HepG2 (cell line): ENCODE measurements around the gene CYB5D1. TPM values are rescaled to one million over a fixed set of nuclear protein-coding genes. Genes with fewer than 3 reads are reported as not detected.

Source experiments
- ATAC-seq: fragments of 200-7000 bp; cut with Tn5 transposase; 3 replicates; pipeline ENCODE4 v1.9.1; 2020; ENCODE audit warnings: mild to moderate bottlenecking, moderate library complexity
- BruUV-seq: library from RNA; stranded (reverse); fragments of 400-500 nt; replicated peaks from 2 replicates; lab custom pipeline; 2021; lab: Mats Ljungman, UMichigan
- CTCF ChIA-PET: fragments of 300-600 bp; formaldehyde crosslinking; extraction: SDS; loops from one replicate; lab custom pipeline; 2021; ENCODE audit warnings: low total read pairs, inconsistent platforms, low intra/inter-chr PET ratio; lab: Yijun Ruan, JAX
- POLR2A ChIA-PET: fragments of 350-600 bp; sonication (Branson Sonifier 250); formaldehyde crosslinking; loops from one replicate; lab custom pipeline; 2020; ENCODE audit warnings: antibody characterized with exemption, inconsistent platforms; lab: Yijun Ruan, JAX
- DNase-seq: peaks from one replicate; pipeline ENCODE4 v3.0.0-alpha.2; 2015; ENCODE audit warnings: low spot score
- FAIRE-seq: peaks from 3 replicates; lab custom pipeline; 2011; peaks lifted over from hg19 to GRCh38; lab: Jason Lieb, UNC
- H2AFZ ChIP-seq: one replicate; pipeline ENCODE4 v1.6.1; 2011; ENCODE audit warnings: low read length, inconsistent platforms
- H3K27ac ChIP-seq: fragments of 300-600 bp; 3 replicates; pipeline ENCODE4 v1.8.0; 2011; ENCODE audit warnings: mixed run types, mild to moderate bottlenecking, mixed read lengths, low read length, inconsistent platforms; ENCODE audit not compliant: insufficient read depth; ENCODE audit errors: extremely low read length
- H3K27me3 ChIP-seq, 2 experiments: fragments of 200-600 bp in 1 of 2; 2 replicates in 1 of 2; 3 replicates in 1 of 2; pipeline versions ENCODE4 v1.6.0 to v1.8.0; 2011; ENCODE audit warnings: low read length in 2 of 2, mild to moderate bottlenecking in 2 of 2, moderate library complexity in 2 of 2, inconsistent platforms in 1 of 2; ENCODE audit not compliant: insufficient read depth in 2 of 2, control insufficient read depth in 1 of 2
- H3K36me3 ChIP-seq, 2 experiments: fragments of 200-600 bp in 1 of 2; replicated peaks in 1 of 2; 2 replicates in 1 of 2; 3 replicates in 1 of 2; pipeline versions ENCODE4 v1.5.1 to v1.8.0; 2011; ENCODE audit warnings: low read length in 2 of 2, inconsistent platforms in 1 of 2; ENCODE audit not compliant: insufficient read depth in 2 of 2, control insufficient read depth in 1 of 2
- H3K4me1 ChIP-seq: 2 replicates; pipeline ENCODE4 v1.5.1; 2012; ENCODE audit warnings: low read length, inconsistent platforms; ENCODE audit not compliant: insufficient read depth
- H3K4me2 ChIP-seq: 2 replicates; pipeline ENCODE4 v1.6.0; 2011; ENCODE audit warnings: low read depth, low read length, inconsistent platforms
- H3K4me3 ChIP-seq, 3 experiments: fragments of 200-600 bp in 1 of 3; sonication (generic), shearing (Covaris generic) in 1 of 3; replicated peaks in 1 of 3; 2 replicates each; pipeline ENCODE4 v1.5.1; 2011 to 2016; ENCODE audit warnings: low read length in 3 of 3, inconsistent platforms in 2 of 3, low read depth in 2 of 3, mild to moderate bottlenecking in 2 of 3, control low read depth in 1 of 3, mixed read lengths in 1 of 3; ENCODE audit not compliant: insufficient read depth in 1 of 3
- H3K79me2 ChIP-seq: one replicate; pipeline ENCODE4 v1.6.1; 2011; ENCODE audit warnings: low read length, inconsistent platforms; ENCODE audit not compliant: insufficient read depth
- H3K9ac ChIP-seq: 2 replicates; pipeline ENCODE4 v1.6.0; 2011; ENCODE audit warnings: mild to moderate bottlenecking, low read depth, low read length, inconsistent platforms; ENCODE audit not compliant: insufficient read depth
- H3K9me3 ChIP-seq: 2 replicates; pipeline ENCODE4 v1.5.1; 2012; ENCODE audit warnings: mild to moderate bottlenecking, low read length
- H4K20me1 ChIP-seq: 2 replicates; pipeline ENCODE4 v1.6.0; 2011; ENCODE audit warnings: inconsistent platforms, mild to moderate bottlenecking, low read length, moderate library complexity; ENCODE audit not compliant: insufficient read depth
- HNF4A ChIP-seq: sonication (generic); formaldehyde crosslinking; IDR thresholded peaks from 2 replicates; pipeline ENCODE4 v1.4.0; 2020; ENCODE audit warnings: missing genetic modification reagents
- KDM5B ChIP-seq: sonication (generic); formaldehyde crosslinking; IDR thresholded peaks from 2 replicates; pipeline ENCODE4 v1.4.0; 2020; ENCODE audit warnings: missing genetic modification reagents, mild to moderate bottlenecking, borderline replicate concordance
- RBFOX2 ChIP-seq: fragments of 200-400 bp; formaldehyde crosslinking; IDR thresholded peaks from 2 replicates; pipeline ENCODE4 v1.6.1; 2017; ENCODE audit warnings: low read depth, mild to moderate bottlenecking, low read length
- TEAD2 ChIP-seq: sonication (generic); formaldehyde crosslinking; IDR thresholded peaks from 2 replicates; pipeline ENCODE4 v1.9.0; 2021; ENCODE audit warnings: missing genetic modification reagents
- TRIM24 ChIP-seq: sonication (generic); formaldehyde crosslinking; IDR thresholded peaks from 2 replicates; pipeline ENCODE4 v1.8.0; 2022; ENCODE audit warnings: mild to moderate bottlenecking, missing genetic modification reagents
- WIZ ChIP-seq: sonication (generic); formaldehyde crosslinking; IDR thresholded peaks from 2 replicates; pipeline ENCODE4 v1.5.1; 2020; ENCODE audit warnings: mild to moderate bottlenecking, missing genetic modification reagents
- ZBTB38 ChIP-seq: sonication (generic); formaldehyde crosslinking; IDR thresholded peaks from 2 replicates; pipeline ENCODE4 v1.5.1; 2020; ENCODE audit warnings: mild to moderate bottlenecking, missing genetic modification reagents
- ZC3H4 ChIP-seq: sonication (generic); formaldehyde crosslinking; IDR thresholded peaks from 2 replicates; pipeline ENCODE4 v1.4.0; 2020; ENCODE audit warnings: missing genetic modification reagents, borderline replicate concordance
- ZNF670 ChIP-seq: sonication (generic); formaldehyde crosslinking; IDR thresholded peaks from 2 replicates; pipeline ENCODE4 v1.8.0; 2022; ENCODE audit warnings: mild to moderate bottlenecking, missing genetic modification reagents, borderline replicate concordance
- WGBS: methylation state at CpG from one replicate; pipeline ENCODE4 v1.1.6; 2017; ENCODE audit warnings: low lambda C conversion rate; 5-methylcytosine and 5-hydroxymethylcytosine counted together
- in situ Hi-C: cut with HindIII; loops from 2 replicates; pipeline ENCODE4 v1.10.0; 2017; ENCODE audit warnings: low pct_unique_long_range_greater_than_20kb; ENCODE audit not compliant: extremely low pct_ligation_motif_present
- intact Hi-C: fragments of 100-400 bp; cut with micrococcal nuclease; formaldehyde crosslinking; loops from one replicate; pipeline ENCODE4 v1.10.0; 2022; ENCODE audit not compliant: unreplicated experiment
- polyA plus RNA-seq, 8 experiments: library from polyadenylated mRNA; depleted of rRNA in 3 of 8; stranded (reverse) in 7 of 8; unstranded in 1 of 8; fragments of >200 nt; fragmentation: Illumina TruSeq in 4 of 8; extraction: Trizol in 4 of 8; gene quantifications; 2 replicates each; pipeline versions ENCODE4 v1.2.1 to v1.2.3, GENCODE V29; 2011 to 2016; ENCODE audit warnings: low read depth in 4 of 8, missing spikeins in 1 of 8, mixed read lengths in 1 of 8; ENCODE audit not compliant: insufficient read depth in 1 of 8
- total RNA-seq, 5 experiments: library from RNA; depleted of rRNA; stranded (reverse); fragments of >200 nt; fragmentation: Illumina TruSeq; extraction: Trizol; gene quantifications; 2 replicates each; pipeline ENCODE4 v1.2.3, GENCODE V29; 2016; ENCODE audit warnings: low read depth in 1 of 5
- TF ChIP-seq, protein P1 (sequence below): sonication (generic); formaldehyde crosslinking; IDR thresholded peaks from 2 replicates; pipeline ENCODE4 v1.5.1; 2020; ENCODE audit warnings: mild to moderate bottlenecking, missing genetic modification reagents, moderate library complexity
- TF ChIP-seq, protein P2 (sequence below): sonication (generic); formaldehyde crosslinking; IDR thresholded peaks from 2 replicates; pipeline ENCODE4 v1.8.0; 2022; ENCODE audit warnings: mild to moderate bottlenecking, missing genetic modification reagents; ENCODE audit not compliant: insufficient replicate concordance

CYB5D1 gene
- total and polyA plus RNA-seq, 2 of the 13 experiments (the other 11 are each of a cell fraction or from before 2014, with no cell fraction given), result 8.9 to 17.0 TPM

DNA sequence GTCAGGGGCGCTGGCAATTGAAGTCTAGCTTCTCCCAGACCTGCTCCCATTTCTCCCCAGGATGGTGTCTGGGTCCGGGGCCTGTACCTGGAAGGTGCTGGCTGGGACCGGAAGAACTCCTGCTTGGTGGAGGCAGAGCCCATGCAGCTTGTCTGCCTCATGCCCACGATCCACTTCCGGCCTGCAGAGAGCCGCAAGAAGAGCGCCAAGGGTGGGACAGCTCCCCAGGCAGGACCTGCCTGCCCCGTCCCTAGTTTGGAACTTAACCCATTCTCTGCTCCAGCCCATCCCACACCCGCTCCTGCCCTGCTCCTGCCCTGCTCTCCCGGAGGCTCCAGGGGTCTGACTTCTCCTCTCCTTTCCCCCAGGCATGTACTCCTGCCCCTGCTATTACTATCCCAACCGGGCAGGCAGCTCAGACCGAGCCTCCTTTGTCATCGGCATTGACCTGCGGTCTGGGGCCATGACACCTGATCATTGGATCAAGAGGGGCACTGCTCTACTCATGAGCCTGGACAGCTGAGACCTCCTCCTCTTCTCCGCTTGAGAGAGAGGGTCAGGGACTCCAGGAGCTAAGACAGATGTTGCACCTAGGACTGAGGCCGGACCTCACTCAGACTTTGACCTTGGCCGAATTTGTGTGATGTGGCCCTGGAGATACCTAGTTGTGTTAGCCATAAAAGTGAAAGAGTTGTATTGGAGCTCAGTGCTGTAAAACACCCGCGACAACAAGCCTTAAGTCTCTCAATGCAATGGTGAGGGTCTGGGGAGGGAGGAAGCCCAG lies 24.6 kb upstream of the CYB5D1 start:
- in situ Hi-C loops (no loop called here), intact Hi-C loops (loop anchor here (5.0 kb wide), 1 partner anchor 86 kb away; no protein-coding TSS in a partner anchor)
- H3K27me3 ChIP-seq, result peaks cover 6 to 27% of the 10 kb centered on the region in 2 experiments; a peak in 4 of 5 replicates
- peaks cover 7% of the 10 kb centered on the region for H3K79me2 ChIP-seq
- FAIRE-seq (no peak), DNase-seq (no peak), ATAC-seq (no peak)
- H3K27ac ChIP-seq, result no peak overlapping the region
- H3K36me3 ChIP-seq, result no peaks in the 10 kb centered on the region
- H2AFZ ChIP-seq, result peak overlapping the region; percentile 10
- peak overlapping the region; percentile 54 to 92 (median 65); a peak in 5 of 6 replicates for H3K4me3 ChIP-seq
- ChIA-PET POLR2A (interaction anchor here (0.8 to 8.2 kb wide), 10 partner anchors 8 to 260 kb away, joined by 3 to 159 read pairs (median 4); partner anchors contain the start of genes CNTROB, CYB5D1, NAA38 and RNF227), CTCF (no interaction called here)
- H4K20me1 ChIP-seq, result no peaks in the 10 kb centered on the region
- 0 out of 2 replicates have a peak overlapping the region, but pooled peaks have one; percentile 7 for H3K9ac ChIP-seq
- H3K4me1 ChIP-seq, result peaks cover 40% of the 10 kb centered on the region
- BruUV-seq, result no TSS peak
- peak overlapping the region; percentile 84 for H3K4me2 ChIP-seq
- WGBS, result 2% methylated on average over 13 of the region's 19 CpGs
- H3K9me3 ChIP-seq, result no peaks in the 10 kb centered on the region
- TF ChIP-seq, protein P1, sequence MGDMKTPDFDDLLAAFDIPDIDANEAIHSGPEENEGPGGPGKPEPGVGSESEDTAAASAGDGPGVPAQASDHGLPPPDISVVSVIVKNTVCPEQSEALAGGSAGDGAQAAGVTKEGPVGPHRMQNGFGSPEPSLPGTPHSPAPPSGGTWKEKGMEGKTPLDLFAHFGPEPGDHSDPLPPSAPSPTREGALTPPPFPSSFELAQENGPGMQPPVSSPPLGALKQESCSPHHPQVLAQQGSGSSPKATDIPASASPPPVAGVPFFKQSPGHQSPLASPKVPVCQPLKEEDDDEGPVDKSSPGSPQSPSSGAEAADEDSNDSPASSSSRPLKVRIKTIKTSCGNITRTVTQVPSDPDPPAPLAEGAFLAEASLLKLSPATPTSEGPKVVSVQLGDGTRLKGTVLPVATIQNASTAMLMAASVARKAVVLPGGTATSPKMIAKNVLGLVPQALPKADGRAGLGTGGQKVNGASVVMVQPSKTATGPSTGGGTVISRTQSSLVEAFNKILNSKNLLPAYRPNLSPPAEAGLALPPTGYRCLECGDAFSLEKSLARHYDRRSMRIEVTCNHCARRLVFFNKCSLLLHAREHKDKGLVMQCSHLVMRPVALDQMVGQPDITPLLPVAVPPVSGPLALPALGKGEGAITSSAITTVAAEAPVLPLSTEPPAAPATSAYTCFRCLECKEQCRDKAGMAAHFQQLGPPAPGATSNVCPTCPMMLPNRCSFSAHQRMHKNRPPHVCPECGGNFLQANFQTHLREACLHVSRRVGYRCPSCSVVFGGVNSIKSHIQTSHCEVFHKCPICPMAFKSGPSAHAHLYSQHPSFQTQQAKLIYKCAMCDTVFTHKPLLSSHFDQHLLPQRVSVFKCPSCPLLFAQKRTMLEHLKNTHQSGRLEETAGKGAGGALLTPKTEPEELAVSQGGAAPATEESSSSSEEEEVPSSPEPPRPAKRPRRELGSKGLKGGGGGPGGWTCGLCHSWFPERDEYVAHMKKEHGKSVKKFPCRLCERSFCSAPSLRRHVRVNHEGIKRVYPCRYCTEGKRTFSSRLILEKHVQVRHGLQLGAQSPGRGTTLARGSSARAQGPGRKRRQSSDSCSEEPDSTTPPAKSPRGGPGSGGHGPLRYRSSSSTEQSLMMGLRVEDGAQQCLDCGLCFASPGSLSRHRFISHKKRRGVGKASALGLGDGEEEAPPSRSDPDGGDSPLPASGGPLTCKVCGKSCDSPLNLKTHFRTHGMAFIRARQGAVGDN (CRISPR knock-in tag), result peak; percentile 56
- TF ChIP-seq TRIM24 (CRISPR knock-in tag), result no peak
- 0 out of 2 replicates have a peak, but pooled peaks have one; percentile 12 for TF ChIP-seq ZBTB38 (CRISPR knock-in tag)
- no peak for TF ChIP-seq TEAD2
- TF ChIP-seq KDM5B (CRISPR knock-in tag), result 0 out of 2 replicates have a peak, but pooled peaks have one; percentile 12
- TF ChIP-seq ZC3H4 (CRISPR knock-in tag), result no peak
- peak; percentile 33; the same call in 1 of the 2 replicates for TF ChIP-seq ZNF670 (CRISPR knock-in tag)
- TF ChIP-seq, protein P2, sequence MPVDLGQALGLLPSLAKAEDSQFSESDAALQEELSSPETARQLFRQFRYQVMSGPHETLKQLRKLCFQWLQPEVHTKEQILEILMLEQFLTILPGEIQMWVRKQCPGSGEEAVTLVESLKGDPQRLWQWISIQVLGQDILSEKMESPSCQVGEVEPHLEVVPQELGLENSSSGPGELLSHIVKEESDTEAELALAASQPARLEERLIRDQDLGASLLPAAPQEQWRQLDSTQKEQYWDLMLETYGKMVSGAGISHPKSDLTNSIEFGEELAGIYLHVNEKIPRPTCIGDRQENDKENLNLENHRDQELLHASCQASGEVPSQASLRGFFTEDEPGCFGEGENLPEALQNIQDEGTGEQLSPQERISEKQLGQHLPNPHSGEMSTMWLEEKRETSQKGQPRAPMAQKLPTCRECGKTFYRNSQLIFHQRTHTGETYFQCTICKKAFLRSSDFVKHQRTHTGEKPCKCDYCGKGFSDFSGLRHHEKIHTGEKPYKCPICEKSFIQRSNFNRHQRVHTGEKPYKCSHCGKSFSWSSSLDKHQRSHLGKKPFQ, result no peak
- TF ChIP-seq HNF4A (CRISPR knock-in tag), result peak; percentile 28; the same call in 1 of the 2 replicates
- TF ChIP-seq RBFOX2, result no peak
- TF ChIP-seq WIZ, result no peak
